Large intestine (tissue), 3 donors: ENCODE results near the gene NUP214. TPM values are rescaled to one million over a fixed set of nuclear protein-coding genes. Genes with fewer than 3 reads are reported as not detected.
A peak's percentile ranks its signal among the peaks of the same experiment; 100 is the strongest.
"Not testable (repeated sequence)": the region's sequence is repeated elsewhere in the genome, so short reads cannot be mapped to it uniquely, and the experiment has no call there.

Experiments used
- DNase-seq, 2 donors: peaks; one replicate each; pipeline versions ENCODE4 v3.0.0 to v3.0.0-alpha.2; 2013
- H3K27ac ChIP-seq: one replicate; pipeline ENCODE4 v1.5.1; 2013; ENCODE audit warnings: low read length
- H3K27me3 ChIP-seq: 2 replicates; pipeline ENCODE4 v1.6.1; 2013; ENCODE audit warnings: low read length; ENCODE audit not compliant: control insufficient read depth, insufficient read depth
- H3K36me3 ChIP-seq: 2 replicates; pipeline ENCODE4 v1.6.1; 2013; ENCODE audit warnings: low read length; ENCODE audit not compliant: control insufficient read depth, insufficient read depth
- H3K4me1 ChIP-seq: one replicate; pipeline ENCODE4 v1.6.1; 2013; ENCODE audit warnings: low read length; ENCODE audit not compliant: control insufficient read depth, insufficient read depth
- H3K4me3 ChIP-seq: one replicate; pipeline ENCODE4 v1.5.1; 2013; ENCODE audit warnings: low read length
- H3K9me3 ChIP-seq: one replicate; pipeline ENCODE4 v1.6.1; 2013; ENCODE audit warnings: mild to moderate bottlenecking, low read depth, low read length, moderate library complexity; ENCODE audit not compliant: control insufficient read depth
- WGBS: methylation state at CpG from one replicate; pipeline ENCODE4 v1.1.5; 2013; ENCODE audit warnings: low lambda C conversion rate; ENCODE audit not compliant: insufficient coverage; 5-methylcytosine and 5-hydroxymethylcytosine counted together
- polyA plus RNA-seq: library from polyadenylated mRNA; unstranded; fragments of 120-200 nt; gene quantifications from one replicate; pipeline ENCODE4 v1.2.1, GENCODE V29; 2013

NUP214 gene
- polyA plus RNA-seq, 1 donor: 29.1 TPM

- H3K4me3 ChIP-seq: peak overlapping the region; percentile 26
- H3K36me3 ChIP-seq: no peaks in the 10 kb centered on the region
- H3K27me3 ChIP-seq: peaks cover 44% of the 10 kb centered on the region
- no peak overlapping the region for H3K27ac ChIP-seq
- H3K9me3 ChIP-seq: no peaks in the 10 kb centered on the region
- DNase-seq: no peak
- H3K4me1 ChIP-seq: peaks cover 4% of the 10 kb centered on the region
- no CpG with 5 or more reads among the region's 19 CpGs for WGBS
Observed at GRCh38 chr9:131097126-131097947, 28.0 kb upstream of the NUP214 start.

GRCh38 chr9:131097948-131098278 lies 27.5 kb upstream of the NUP214 start:
- WGBS: no CpG with 5 or more reads among the region's 8 CpGs
- Histone ChIP-seq H3K4me1 (peaks cover 4% of the 10 kb centered on the region), H3K27me3 (peaks cover 44% of the 10 kb centered on the region), H3K27ac (no peak overlapping the region), H3K9me3 (no peaks in the 10 kb centered on the region), H3K36me3 (no peaks in the 10 kb centered on the region), H3K4me3 (no peak overlapping the region)
- no peak for DNase-seq

GRCh38 chr9:131098391-131099101 lies 26.8 kb upstream of the NUP214 start:
- no peak overlapping the region for H3K4me3 ChIP-seq
- no peak overlapping the region for H3K27ac ChIP-seq
- H3K9me3 ChIP-seq: no peaks in the 10 kb centered on the region
- peaks cover 44% of the 10 kb centered on the region for H3K27me3 ChIP-seq
- peaks cover 4% of the 10 kb centered on the region for H3K4me1 ChIP-seq
- WGBS: 0% methylated on average over 1 of the region's 13 CpGs
- no peaks in the 10 kb centered on the region for H3K36me3 ChIP-seq
- DNase-seq: no peak

- H3K27me3 ChIP-seq: peaks cover 42% of the 10 kb centered on the region
- WGBS: no CpG with 5 or more reads among the region's 8 CpGs
- no peak for DNase-seq
- H3K27ac ChIP-seq: no peak overlapping the region
- H3K36me3 ChIP-seq: no peaks in the 10 kb centered on the region
- H3K9me3 ChIP-seq: no peaks in the 10 kb centered on the region
- no peak overlapping the region for H3K4me3 ChIP-seq
- H3K4me1 ChIP-seq: peaks cover 4% of the 10 kb centered on the region
Observed at GRCh38 chr9:131099102-131099606, 26.2 kb upstream of the NUP214 start.

- H3K4me3 ChIP-seq, H3K36me3 ChIP-seq, DNase-seq, H3K9me3 ChIP-seq, H3K4me1 ChIP-seq, H3K27ac ChIP-seq: not testable (repeated sequence)
- WGBS: no CpG with 5 or more reads among the region's 8 CpGs
- peaks cover 35% of the 10 kb centered on the region for H3K27me3 ChIP-seq
Observed at GRCh38 chr9:131099845-131100244, 25.5 kb upstream of the NUP214 start.

GRCh38 chr9:131100445-131100844 lies 24.9 kb upstream of the NUP214 start:
- Histone ChIP-seq H3K36me3 (no peaks in the 10 kb centered on the region), H3K4me3 (no peak overlapping the region), H3K4me1 (peaks cover 4% of the 10 kb centered on the region), H3K27ac (no peak overlapping the region), H3K9me3 (no peaks in the 10 kb centered on the region), H3K27me3 (peaks cover 30% of the 10 kb centered on the region)
- WGBS: no CpG with 5 or more reads among the region's 9 CpGs
- DNase-seq: no peak

GRCh38 chr9:131101207-131101964 lies 24.0 kb upstream of the NUP214 start:
- no peaks in the 10 kb centered on the region for H3K4me1 ChIP-seq
- peaks cover 23% of the 10 kb centered on the region for H3K27me3 ChIP-seq
- no CpG with 5 or more reads among the region's 11 CpGs for WGBS
- no peak for DNase-seq
- H3K9me3 ChIP-seq: no peaks in the 10 kb centered on the region
- H3K36me3 ChIP-seq: no peaks in the 10 kb centered on the region
- no peak overlapping the region for H3K27ac ChIP-seq
- no peak overlapping the region for H3K4me3 ChIP-seq

- Histone ChIP-seq H3K27ac (no peak overlapping the region), H3K4me3 (no peak overlapping the region), H3K4me1 (no peaks in the 10 kb centered on the region), H3K9me3 (no peaks in the 10 kb centered on the region), H3K36me3 (no peaks in the 10 kb centered on the region), H3K27me3 (peaks cover 8% of the 10 kb centered on the region)
- no peak for DNase-seq
- WGBS: no CpG with 5 or more reads among the region's 9 CpGs
Observed at GRCh38 chr9:131103024-131103423, 22.4 kb upstream of the NUP214 start.

- no peak for DNase-seq
- Histone ChIP-seq H3K27ac (no peak overlapping the region), H3K27me3 (peaks cover 4% of the 10 kb centered on the region), H3K4me3 (no peak overlapping the region), H3K4me1 (no peaks in the 10 kb centered on the region), H3K36me3 (no peaks in the 10 kb centered on the region), H3K9me3 (no peaks in the 10 kb centered on the region)
- no CpG with 5 or more reads among the region's 3 CpGs for WGBS
Observed at GRCh38 chr9:131103535-131103934, 21.9 kb upstream of the NUP214 start.

- Histone ChIP-seq H3K4me1 (no peaks in the 10 kb centered on the region), H3K4me3 (no peak overlapping the region), H3K27ac (no peak overlapping the region), H3K27me3 (no peaks in the 10 kb centered on the region), H3K36me3 (no peaks in the 10 kb centered on the region), H3K9me3 (no peaks in the 10 kb centered on the region)
- no CpG with 5 or more reads among the region's 5 CpGs for WGBS
- DNase-seq: no peak
Observed at GRCh38 chr9:131104016-131104740, 21.2 kb upstream of the NUP214 start.
